GM21723 (cell line): ENCODE measurements around the gene SRPX.

Experiments used
- ATAC-seq: cut with Tn5 transposase; IDR thresholded peaks from one replicate; pipeline ENCODE4 v1.9.1; 2021; ENCODE audit warnings: mild to moderate bottlenecking, moderate library complexity; ENCODE audit not compliant: unreplicated experiment

Gene SRPX

GRCh38 chrX:38220415-38221390 lies at the start of gene SRPX:
Gene SRPX (minus strand): TSS chrX:38220871. CDS start chrX:38220792, 79 bp downstream.
- no peak for ATAC-seq

DNA sequence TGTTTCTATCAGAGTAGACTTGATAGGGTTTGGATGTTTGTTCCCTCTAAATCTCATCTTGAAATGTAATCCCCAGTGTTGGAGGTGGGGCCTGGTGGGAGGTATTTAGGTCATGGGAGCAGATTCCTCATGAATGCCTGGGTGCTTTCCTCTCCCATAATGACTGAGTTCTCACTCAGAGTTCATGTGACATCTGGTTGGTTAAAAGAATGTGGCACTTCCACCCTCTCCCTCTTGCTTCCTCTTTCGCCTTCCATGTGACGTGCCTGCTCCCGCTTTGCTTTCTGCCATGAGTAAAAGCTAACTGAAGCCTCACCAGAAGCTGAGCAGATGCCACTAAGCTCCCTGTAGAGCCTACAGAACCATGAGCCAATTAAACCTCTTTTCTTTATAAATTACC lies 47.3 kb upstream of the SRPX start:
- ATAC-seq, result no peak

DNA sequence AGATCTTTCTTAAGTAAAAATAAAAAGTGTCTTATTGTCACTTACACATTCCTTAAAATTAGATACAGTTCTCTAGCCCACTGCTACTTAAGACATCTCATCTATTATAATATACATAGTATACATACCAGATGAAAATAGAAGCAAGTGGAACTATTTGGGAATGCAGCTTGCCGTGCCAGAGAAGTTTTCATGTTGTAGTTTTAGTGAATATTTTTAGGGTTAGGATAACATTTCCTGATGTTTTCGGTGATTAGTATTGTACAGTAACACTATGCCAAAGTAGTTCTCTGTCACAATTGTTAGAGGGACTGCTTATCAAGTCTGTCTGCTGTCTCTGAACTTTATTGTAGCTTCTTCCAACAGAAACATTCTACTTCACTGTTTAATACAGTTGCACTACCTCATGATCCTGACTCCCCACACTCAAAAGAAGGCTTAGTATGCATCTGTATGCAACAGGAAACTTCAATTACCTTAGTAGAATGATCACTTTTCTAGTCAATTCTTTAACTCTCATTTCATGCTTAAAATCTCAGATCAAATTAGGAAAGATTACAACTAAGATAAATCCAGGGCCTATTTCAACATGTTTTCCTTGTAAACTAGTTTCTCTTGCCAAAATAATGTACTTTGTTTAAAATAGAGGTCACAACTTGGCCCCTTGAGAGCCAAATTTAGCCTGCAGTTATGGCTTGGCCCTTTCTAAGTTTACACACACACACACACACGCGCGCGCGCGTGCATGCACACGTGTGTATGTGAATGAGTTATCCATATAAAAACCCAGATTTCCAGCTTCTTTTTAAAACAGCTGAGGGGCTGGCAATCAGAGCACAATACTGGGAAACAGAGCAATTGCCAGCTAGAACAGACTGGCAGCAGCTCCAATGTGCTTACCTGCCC lies 42.3 kb upstream of the SRPX start:
- no peak for ATAC-seq

- no peak for ATAC-seq
Observed at GRCh38 chrX:38260231-38260630, 39.6 kb upstream of the SRPX start.

- ATAC-seq, result no peak
Observed at GRCh38 chrX:38256019-38256418, 35.3 kb upstream of the SRPX start.

GRCh38 chrX:38249965-38250364 lies 29.3 kb upstream of the SRPX start:
- no peak for ATAC-seq

- ATAC-seq, result no peak
Observed at GRCh38 chrX:38247051-38247450, 26.4 kb upstream of the SRPX start.

- no peak for ATAC-seq
Observed at GRCh38 chrX:38240541-38240940, 19.9 kb upstream of the SRPX start.

DNA sequence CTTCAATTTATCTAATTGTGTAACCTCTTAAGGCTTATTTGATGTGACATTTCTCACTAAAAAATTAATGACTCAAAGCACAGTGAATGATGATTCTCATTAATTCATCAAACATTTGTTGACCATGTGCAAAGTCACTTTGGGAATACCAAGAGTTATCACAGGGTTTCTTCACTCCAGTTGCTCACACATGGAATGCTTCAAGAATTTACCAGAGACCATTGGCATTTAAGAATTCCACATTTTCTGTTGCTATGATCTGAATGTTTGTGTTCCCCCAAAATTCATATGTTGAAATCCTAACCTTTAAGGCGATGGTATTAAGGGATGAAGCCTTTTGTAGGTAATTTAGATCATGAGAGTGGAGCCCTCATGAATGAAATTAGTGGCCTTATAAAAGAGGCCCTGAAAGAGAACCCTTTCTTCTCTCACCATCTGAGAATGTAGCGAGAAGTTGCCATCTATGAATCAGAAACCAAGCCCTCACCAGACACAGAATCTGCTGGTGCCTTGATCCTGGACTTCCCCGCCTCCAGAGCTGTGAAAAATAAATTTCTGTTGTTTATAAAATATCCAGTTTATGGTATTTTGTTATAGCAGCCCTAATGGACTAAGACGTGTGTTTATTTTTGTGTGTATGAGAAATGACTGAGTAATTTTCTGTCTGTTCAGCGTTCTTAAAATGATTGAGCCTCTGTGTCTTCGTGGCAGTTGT lies 16.4 kb upstream of the SRPX start:
- no peak for ATAC-seq

DNA sequence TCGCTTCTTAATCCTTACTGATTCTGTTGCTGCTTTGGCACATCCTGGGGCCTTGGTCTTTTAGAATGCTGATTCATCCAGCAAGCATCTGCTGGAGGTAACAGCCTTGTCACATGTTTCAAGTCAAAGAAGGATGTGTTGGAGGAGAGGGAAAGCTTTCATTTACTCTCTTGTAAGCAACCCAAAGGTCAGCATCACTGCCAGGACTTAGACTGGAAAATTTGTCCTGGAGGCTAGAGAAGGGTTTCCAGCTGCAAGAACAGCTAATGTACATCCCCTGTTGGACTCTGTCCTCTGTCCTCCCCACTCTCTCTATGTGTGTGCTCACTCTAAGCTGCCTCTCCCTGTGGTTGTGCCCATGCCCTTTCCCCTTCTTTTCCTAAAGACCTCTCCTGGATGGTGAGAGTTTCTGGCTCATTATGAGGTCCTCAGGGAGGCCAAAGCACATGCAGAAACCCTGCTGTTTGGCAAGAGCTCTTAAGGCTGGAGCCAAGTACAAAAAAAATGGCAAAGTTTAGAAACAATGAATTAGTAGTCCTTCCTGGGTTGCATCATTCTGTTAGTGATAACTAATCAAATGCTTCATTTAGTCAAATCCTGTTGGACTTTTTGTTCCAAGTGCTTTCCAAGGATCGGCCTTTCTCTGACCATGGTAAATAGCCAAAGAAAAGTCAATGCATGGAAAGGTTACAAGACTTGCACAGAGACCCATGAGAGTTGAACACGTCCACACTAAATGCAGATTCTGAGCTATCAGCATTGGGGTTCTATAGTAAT lies 13.4 kb upstream of the SRPX start:
- ATAC-seq, result no peak

DNA sequence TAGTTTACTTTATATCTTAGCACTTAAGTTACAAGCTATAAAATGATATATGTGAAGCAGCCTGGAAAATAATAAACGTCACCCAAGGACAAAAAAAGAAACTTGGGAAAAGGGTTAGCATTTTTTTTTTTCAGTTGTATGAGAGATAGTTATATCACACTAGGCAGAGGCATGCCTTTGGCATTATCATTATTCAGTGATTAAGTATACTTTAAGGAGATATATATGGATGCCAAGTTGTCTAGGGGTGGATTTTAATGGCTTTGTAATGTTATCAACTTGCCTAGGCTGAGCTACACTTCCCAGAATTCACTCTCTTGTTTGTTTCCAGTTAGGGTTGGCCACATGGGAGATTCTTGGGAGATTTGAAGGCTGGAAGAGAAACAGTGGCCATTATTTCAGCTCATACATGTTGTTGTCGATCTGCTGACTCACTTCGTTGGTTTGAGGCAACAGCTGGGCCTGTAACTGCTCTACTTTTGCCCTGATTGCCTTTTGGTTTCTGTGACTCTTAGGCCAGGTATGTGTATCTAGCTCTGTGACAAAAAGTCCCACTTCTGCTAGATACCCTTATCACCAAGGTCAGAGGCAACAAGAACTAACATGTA lies 11.5 kb upstream of the SRPX start:
- no peak for ATAC-seq

DNA sequence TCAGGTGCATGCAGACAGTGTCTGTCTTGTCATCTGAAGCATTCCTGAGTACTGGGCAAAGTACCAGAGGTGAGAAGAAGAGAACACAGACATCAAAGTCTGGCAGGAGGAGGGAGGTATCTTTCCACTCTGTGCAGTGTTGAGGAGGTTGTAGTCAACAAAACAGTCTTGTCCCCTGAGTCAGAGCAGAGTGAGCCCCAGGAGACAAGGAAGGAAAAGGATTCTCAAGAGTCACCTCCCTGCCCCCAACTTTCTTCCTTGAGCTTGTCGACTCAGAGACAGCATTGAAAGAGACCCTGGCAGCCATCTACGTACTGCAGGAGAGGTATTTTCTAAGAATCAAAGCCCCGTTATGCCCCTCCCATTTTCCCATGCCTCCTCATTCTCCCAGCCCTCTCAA lies 4.4 kb upstream of the SRPX start:
- ATAC-seq, result no peak

- no peak for ATAC-seq
Observed at GRCh38 chrX:38224160-38224559, 3.5 kb upstream of the SRPX start.

- no peak for ATAC-seq
Observed at GRCh38 chrX:38221391-38221929, 789 bp upstream of the SRPX start.

- ATAC-seq, result no peak
Observed at GRCh38 chrX:38220024-38220414, 652 bp downstream of the SRPX start.

- no peak for ATAC-seq
Observed at GRCh38 chrX:38216642-38217041, 4.0 kb downstream of the SRPX start.

DNA sequence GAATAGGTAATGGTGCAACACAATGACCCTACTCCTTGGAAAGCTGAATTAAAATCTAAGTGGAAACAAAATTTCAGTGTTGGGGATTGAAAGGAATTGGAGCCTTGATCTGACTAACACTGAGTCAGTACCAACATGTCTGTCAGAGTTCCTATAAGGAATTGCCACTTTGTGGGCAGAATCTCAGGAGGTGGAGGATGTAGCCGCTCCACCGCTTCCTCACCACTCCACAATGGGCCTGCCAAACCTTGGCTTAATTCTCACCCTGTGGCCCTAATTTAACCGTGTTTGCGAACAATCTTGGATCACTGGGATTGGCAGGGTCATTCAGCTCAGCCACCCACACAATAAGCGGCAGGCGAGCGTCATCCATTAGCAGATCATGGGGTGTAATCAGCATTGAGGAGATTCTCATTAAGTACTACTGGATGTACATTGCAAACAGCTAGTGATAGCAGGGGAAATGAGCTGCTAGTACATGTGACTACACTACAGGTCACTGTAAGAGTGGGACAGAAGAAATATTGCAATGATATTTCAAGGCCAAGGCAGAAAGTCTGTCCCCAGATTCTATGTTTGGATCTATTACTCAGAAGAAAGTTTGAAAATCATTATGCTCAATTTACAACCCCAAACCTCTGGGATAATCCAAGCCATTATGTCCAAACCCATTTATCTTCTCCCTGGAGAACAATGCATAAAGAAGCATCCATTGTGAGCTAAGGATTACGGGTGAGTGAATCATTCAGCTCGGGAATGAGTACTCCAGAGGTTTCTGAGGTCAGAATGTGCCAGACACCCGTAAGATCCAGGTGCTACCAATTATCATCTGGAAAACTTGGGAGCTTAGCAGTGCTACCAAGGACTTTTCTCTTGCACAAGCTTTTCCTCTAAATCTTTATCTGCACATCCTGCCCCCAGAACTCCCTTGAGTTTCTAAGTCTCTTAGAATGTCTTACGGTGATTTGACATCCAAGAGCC lies 5.8 kb downstream of the SRPX start:
- no peak for ATAC-seq

DNA sequence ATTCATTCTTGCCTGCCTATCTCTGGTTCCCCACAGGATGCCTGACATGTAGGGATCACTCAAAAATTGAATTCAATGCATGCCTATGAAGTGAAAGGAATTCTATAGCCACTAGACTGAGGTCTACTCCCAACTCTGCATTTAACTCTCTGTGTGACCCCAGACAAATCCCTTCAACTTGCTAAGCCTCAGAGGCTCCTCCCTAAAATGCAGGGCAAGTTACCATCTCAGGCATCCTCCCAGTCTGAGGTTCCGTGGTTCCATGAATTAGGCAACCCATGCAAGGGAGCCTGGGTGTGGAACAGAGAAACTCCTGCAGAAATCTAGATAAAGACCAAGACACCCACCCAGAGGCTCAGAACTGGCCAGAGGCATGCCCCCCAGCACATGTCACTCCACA lies 6.6 kb downstream of the SRPX start:
- no peak for ATAC-seq
